HS-5 (cell line): ENCODE measurements around the gene EFCC1.
"Not testable (repeated sequence)": the region's sequence is repeated elsewhere in the genome, so short reads cannot be mapped to it uniquely, and the experiment has no call there.

ENCODE experiments used
- DNase-seq: peaks from one replicate; pipeline ENCODE4 v3.0.0-alpha.2; 2012; ENCODE audit warnings: low read depth

Gene EFCC1

GRCh38 chr3:129054605-129055104 lies 53.6 kb downstream of the EFCC1 start:
- no peak for DNase-seq

GRCh38 chr3:129056451-129057173 lies 55.5 kb downstream of the EFCC1 start:
- DNase-seq: no peak

GRCh38 chr3:129057249-129057648 lies 56.1 kb downstream of the EFCC1 start:
- DNase-seq: no peak

GRCh38 chr3:129058441-129059200 lies 57.5 kb downstream of the EFCC1 start:
- DNase-seq: no peak

GRCh38 chr3:129059311-129059958 lies 58.3 kb downstream of the EFCC1 start:
- DNase-seq: no peak

GRCh38 chr3:129060276-129061022 lies 59.3 kb downstream of the EFCC1 start, which contains the start of gene GP9:
Gene GP9 (plus strand): TSS chr3:129060779. CDS start chr3:129061740, 961 bp downstream.
- no peak for DNase-seq

GRCh38 chr3:129061023-129061887 lies 60.2 kb downstream of the EFCC1 start:
- DNase-seq: no peak

- no peak for DNase-seq
Measured at GRCh38 chr3:129061888-129062834, 61.1 kb downstream of the EFCC1 start.

- no peak for DNase-seq
Measured at GRCh38 chr3:129063091-129063640, 62.1 kb downstream of the EFCC1 start.

GRCh38 chr3:129063841-129064482 lies 62.9 kb downstream of the EFCC1 start:
- DNase-seq: no peak

- no peak for DNase-seq
Measured at GRCh38 chr3:129065016-129065719, 64.1 kb downstream of the EFCC1 start.

GRCh38 chr3:129065720-129066073 lies 64.6 kb downstream of the EFCC1 start:
- DNase-seq: no peak

- DNase-seq: not testable (repeated sequence)
Measured at GRCh38 chr3:129067719-129068118, 66.6 kb downstream of the EFCC1 start.

GRCh38 chr3:129068291-129068886 lies 67.3 kb downstream of the EFCC1 start:
- DNase-seq: no peak

GRCh38 chr3:129069313-129070085 lies 68.4 kb downstream of the EFCC1 start:
- DNase-seq: not testable (repeated sequence)

- DNase-seq: no peak
Measured at GRCh38 chr3:129070086-129070885, 69.2 kb downstream of the EFCC1 start.
